Superior temporal gyrus (tissue), 1 donor: ENCODE measurements around the gene DGLUCY.
"Not testable (repeated sequence)": the region's sequence is repeated elsewhere in the genome, so short reads cannot be mapped to it uniquely, and the experiment has no call there.

Experiments
- DNase-seq: peaks from one replicate; pipeline ENCODE4 v3.0.0-alpha.2; 2016; ENCODE audit errors: extremely low spot score

Gene DGLUCY

GRCh38 chr14:91207008-91207407, 93.1 kb downstream of the DGLUCY start:
- no peak for DNase-seq

- no peak for DNase-seq
Measured at GRCh38 chr14:91211017-91211416, 97.1 kb downstream of the DGLUCY start.

- DNase-seq: no peak
Measured at GRCh38 chr14:91214306-91214705, 100.4 kb downstream of the DGLUCY start.

- no peak for DNase-seq
Measured at GRCh38 chr14:91215381-91215780, 101.5 kb downstream of the DGLUCY start.

GRCh38 chr14:91216731-91217226, 102.9 kb downstream of the DGLUCY start:
- no peak for DNase-seq

- DNase-seq: no peak
Measured at GRCh38 chr14:91218014-91218413, 104.1 kb downstream of the DGLUCY start.

GRCh38 chr14:91219517-91220389, 105.9 kb downstream of the DGLUCY start:
- no peak for DNase-seq

- DNase-seq: no peak
Measured at GRCh38 chr14:91220581-91221000, 106.7 kb downstream of the DGLUCY start.

- DNase-seq: no peak
Measured at GRCh38 chr14:91221270-91221669, 107.4 kb downstream of the DGLUCY start.

GRCh38 chr14:91223028-91223783, 109.3 kb downstream of the DGLUCY start:
- no peak for DNase-seq

- DNase-seq: no peak
Measured at GRCh38 chr14:91225025-91225424, 111.2 kb downstream of the DGLUCY start.

- DNase-seq: not testable (repeated sequence)
Measured at GRCh38 chr14:91226360-91226759, 112.5 kb downstream of the DGLUCY start.

GRCh38 chr14:91227183-91227628, 113.3 kb downstream of the DGLUCY start:
- DNase-seq: no peak

GRCh38 chr14:91228112-91229004, 114.5 kb downstream of the DGLUCY start:
- DNase-seq: no peak

- no peak for DNase-seq
Measured at GRCh38 chr14:91229005-91229382, 115.1 kb downstream of the DGLUCY start.

- no peak for DNase-seq
Measured at GRCh38 chr14:91229743-91230200, 115.9 kb downstream of the DGLUCY start.

- no peak for DNase-seq
Measured at GRCh38 chr14:91230397-91231035, 116.6 kb downstream of the DGLUCY start.

GRCh38 chr14:91231446-91231845, 117.6 kb downstream of the DGLUCY start:
- no peak for DNase-seq

- DNase-seq: no peak
Measured at GRCh38 chr14:91232052-91232451, 118.2 kb downstream of the DGLUCY start.

- no peak for DNase-seq
Measured at GRCh38 chr14:91232603-91233002, 118.7 kb downstream of the DGLUCY start.
